ENCODE measurements around the gene NCDN.

The NCDN gene

GRCh38 chr1:35533586-35533985 lies 24.0 kb upstream of the NCDN start:
- H3K23ac ChIP-seq (ENCODE audit: low read length in 2 of 2) = no peak overlapping the region
- H3K18ac ChIP-seq (ENCODE audit: low read depth in 1 of 2, low read length in 2 of 2) = no peak overlapping the region
- H3K9ac ChIP-seq (ENCODE audit: low read length) = no peak overlapping the region
- no peak overlapping the region for H2BK12ac ChIP-seq (ENCODE audit: low read length in 2 of 2)
- peaks cover 18 to 19% of the 10 kb centered on the region in 2 experiments for H3K36me3 ChIP-seq (ENCODE audit: control insufficient read depth in 1 of 2, insufficient read depth in 2 of 2, low read depth in 1 of 2, low read length in 2 of 2)
- no peak for DNase-seq
- no peak overlapping the region for H2BK5ac ChIP-seq (ENCODE audit: low read depth, low read length, poor library complexity, severe bottlenecking)
- H3K27ac ChIP-seq (ENCODE audit: low read length, poor library complexity, severe bottlenecking) = no peak overlapping the region
- H3K79me1 ChIP-seq (replicated peaks; ENCODE audit: low read length, poor library complexity, severe bottlenecking) = peaks cover 35% of the 10 kb centered on the region
- no peak overlapping the region for H2BK15ac ChIP-seq (ENCODE audit: low read depth, poor library complexity, severe bottlenecking)
- H3K4me1 ChIP-seq (ENCODE audit: control insufficient read depth, insufficient read depth, low read depth, low read length) = peaks cover 3% of the 10 kb centered on the region
- no peak overlapping the region for H4K8ac ChIP-seq (ENCODE audit: low read length)
- WGBS = 27% methylated on average over 1 of the region's 1 CpG
- H3K27me3 ChIP-seq (ENCODE audit: control insufficient read depth in 1 of 2, insufficient read depth in 1 of 2, low read length in 2 of 2) = no peaks in the 10 kb centered on the region
- no peak overlapping the region for H3K4ac ChIP-seq (ENCODE audit: low read depth in 1 of 2, low read length in 2 of 2)
- H2AK5ac ChIP-seq (ENCODE audit: low read length, severe bottlenecking) = no peak overlapping the region
- H2BK120ac ChIP-seq (ENCODE audit: low read depth, low read length) = no peak overlapping the region
- H3K9me3 ChIP-seq (ENCODE audit: control insufficient read depth, low read length) = peaks cover 18% of the 10 kb centered on the region
- H2AFZ ChIP-seq (ENCODE audit: low read depth, low read length) = no peak overlapping the region
- no peak overlapping the region for H3K4me3 ChIP-seq (ENCODE audit: insufficient read depth in 1 of 2, low read depth in 1 of 2, low read length in 2 of 2)
- H4K91ac ChIP-seq (ENCODE audit: low read length) = no peak overlapping the region
- no peak overlapping the region for H3K4me2 ChIP-seq (ENCODE audit: low read length, poor library complexity, severe bottlenecking)
- no peak overlapping the region for H3K14ac ChIP-seq (ENCODE audit: low read length in 2 of 2)

GRCh38 chr1:35535243-35535642 lies 22.4 kb upstream of the NCDN start:
- H3K27me3 ChIP-seq (ENCODE audit: control insufficient read depth in 1 of 2, insufficient read depth in 1 of 2, low read length in 2 of 2) = no peaks in the 10 kb centered on the region

GRCh38 chr1:35536556-35537162 lies 20.9 kb upstream of the NCDN start:
- no peak for DNase-seq
- H3K14ac ChIP-seq (ENCODE audit: low read length in 2 of 2) = no peak overlapping the region
- H3K4ac ChIP-seq (ENCODE audit: low read depth in 1 of 2, low read length in 2 of 2) = no peak overlapping the region
- H3K9me3 ChIP-seq (ENCODE audit: control insufficient read depth, low read length) = no peaks in the 10 kb centered on the region
- H2AK5ac ChIP-seq (ENCODE audit: low read length, severe bottlenecking) = no peak overlapping the region
- no peak overlapping the region for H2BK120ac ChIP-seq (ENCODE audit: low read depth, low read length)
- H2BK15ac ChIP-seq (ENCODE audit: low read depth, poor library complexity, severe bottlenecking) = no peak overlapping the region
- peaks cover 10% of the 10 kb centered on the region for H3K4me1 ChIP-seq (ENCODE audit: control insufficient read depth, insufficient read depth, low read depth, low read length)
- 94% methylated on average over 2 of the region's 2 CpGs for WGBS
- H2AFZ ChIP-seq (ENCODE audit: low read depth, low read length) = no peak overlapping the region
- peaks cover 1 to 10% of the 10 kb centered on the region in 2 experiments for H3K36me3 ChIP-seq (ENCODE audit: control insufficient read depth in 1 of 2, insufficient read depth in 2 of 2, low read depth in 1 of 2, low read length in 2 of 2)
- no peak overlapping the region for H3K27ac ChIP-seq (ENCODE audit: low read length, poor library complexity, severe bottlenecking)
- no peak overlapping the region for H2BK12ac ChIP-seq (ENCODE audit: low read length in 2 of 2)
- no peak overlapping the region for H3K23ac ChIP-seq (ENCODE audit: low read length in 2 of 2)
- no peak overlapping the region for H3K9ac ChIP-seq (ENCODE audit: low read length)
- H3K18ac ChIP-seq (ENCODE audit: low read depth in 1 of 2, low read length in 2 of 2) = no peak overlapping the region
- H3K4me2 ChIP-seq (ENCODE audit: low read length, poor library complexity, severe bottlenecking) = no peak overlapping the region
- H4K8ac ChIP-seq (ENCODE audit: low read length) = no peak overlapping the region
- H3K4me3 ChIP-seq (ENCODE audit: insufficient read depth in 1 of 2, low read depth in 1 of 2, low read length in 2 of 2) = no peak overlapping the region
- H3K79me1 ChIP-seq (replicated peaks; ENCODE audit: low read length, poor library complexity, severe bottlenecking) = peaks cover 23% of the 10 kb centered on the region
- no peak overlapping the region for H2BK5ac ChIP-seq (ENCODE audit: low read depth, low read length, poor library complexity, severe bottlenecking)
- H4K91ac ChIP-seq (ENCODE audit: low read length) = no peak overlapping the region
- no peaks in the 10 kb centered on the region for H3K27me3 ChIP-seq (ENCODE audit: control insufficient read depth in 1 of 2, insufficient read depth in 1 of 2, low read length in 2 of 2)

More at GRCh38 chr1:35535243-35535642, 22.4 kb upstream of the NCDN start:
- no peak overlapping the region for H4K91ac ChIP-seq (ENCODE audit: low read length)
- no peak overlapping the region for H3K4me3 ChIP-seq (ENCODE audit: insufficient read depth in 1 of 2, low read depth in 1 of 2, low read length in 2 of 2)
- DNase-seq = no peak
- no peak overlapping the region for H2BK120ac ChIP-seq (ENCODE audit: low read depth, low read length)
- H3K14ac ChIP-seq (ENCODE audit: low read length in 2 of 2) = no peak overlapping the region
- no peak overlapping the region for H2BK5ac ChIP-seq (ENCODE audit: low read depth, low read length, poor library complexity, severe bottlenecking)
- H2AFZ ChIP-seq (ENCODE audit: low read depth, low read length) = no peak overlapping the region
- no peak overlapping the region for H3K9ac ChIP-seq (ENCODE audit: low read length)
- H3K4me2 ChIP-seq (ENCODE audit: low read length, poor library complexity, severe bottlenecking) = no peak overlapping the region
- no peak overlapping the region for H4K8ac ChIP-seq (ENCODE audit: low read length)
- no peak overlapping the region for H2AK5ac ChIP-seq (ENCODE audit: low read length, severe bottlenecking)
- no peak overlapping the region for H3K27ac ChIP-seq (ENCODE audit: low read length, poor library complexity, severe bottlenecking)
- no peak overlapping the region for H3K18ac ChIP-seq (ENCODE audit: low read depth in 1 of 2, low read length in 2 of 2)
- no peak overlapping the region for H2BK12ac ChIP-seq (ENCODE audit: low read length in 2 of 2)
- peaks cover 6% of the 10 kb centered on the region for H3K9me3 ChIP-seq (ENCODE audit: control insufficient read depth, low read length)
- H3K23ac ChIP-seq (ENCODE audit: low read length in 2 of 2) = no peak overlapping the region
- no peak overlapping the region for H3K4ac ChIP-seq (ENCODE audit: low read depth in 1 of 2, low read length in 2 of 2)
- no peak overlapping the region for H2BK15ac ChIP-seq (ENCODE audit: low read depth, poor library complexity, severe bottlenecking)
- peaks cover 32% of the 10 kb centered on the region for H3K79me1 ChIP-seq (replicated peaks; ENCODE audit: low read length, poor library complexity, severe bottlenecking)
- H3K36me3 ChIP-seq (ENCODE audit: control insufficient read depth in 1 of 2, insufficient read depth in 2 of 2, low read depth in 1 of 2, low read length in 2 of 2) = peaks cover 9 to 17% of the 10 kb centered on the region in 2 experiments
- H3K4me1 ChIP-seq (ENCODE audit: control insufficient read depth, insufficient read depth, low read depth, low read length) = peaks cover 10% of the 10 kb centered on the region

- no peak overlapping the region for H2BK120ac ChIP-seq (ENCODE audit: low read depth, low read length)
- no peak overlapping the region for H2AFZ ChIP-seq (ENCODE audit: low read depth, low read length)
- no peaks in the 10 kb centered on the region for H3K9me3 ChIP-seq (ENCODE audit: control insufficient read depth, low read length)
- peaks cover 21% of the 10 kb centered on the region for H3K79me1 ChIP-seq (replicated peaks; ENCODE audit: low read length, poor library complexity, severe bottlenecking)
- H3K4me3 ChIP-seq (ENCODE audit: insufficient read depth in 1 of 2, low read depth in 1 of 2, low read length in 2 of 2) = no peak overlapping the region
- no peak overlapping the region for H3K14ac ChIP-seq (ENCODE audit: low read length in 2 of 2)
- H3K27me3 ChIP-seq (ENCODE audit: control insufficient read depth in 1 of 2, insufficient read depth in 1 of 2, low read length in 2 of 2) = no peaks in the 10 kb centered on the region
- WGBS = 100% methylated on average over 1 of the region's 1 CpG
- H4K91ac ChIP-seq (ENCODE audit: low read length) = no peak overlapping the region
- no peak for DNase-seq
- no peak overlapping the region for H2BK12ac ChIP-seq (ENCODE audit: low read length in 2 of 2)
- no peak overlapping the region for H3K23ac ChIP-seq (ENCODE audit: low read length in 2 of 2)
- no peak overlapping the region for H2BK5ac ChIP-seq (ENCODE audit: low read depth, low read length, poor library complexity, severe bottlenecking)
- no peak overlapping the region for H3K18ac ChIP-seq (ENCODE audit: low read depth in 1 of 2, low read length in 2 of 2)
- no peak overlapping the region for H3K27ac ChIP-seq (ENCODE audit: low read length, poor library complexity, severe bottlenecking)
- H3K9ac ChIP-seq (ENCODE audit: low read length) = peak overlapping the region; percentile 21
- H4K8ac ChIP-seq (ENCODE audit: low read length) = no peak overlapping the region
- H2BK15ac ChIP-seq (ENCODE audit: low read depth, poor library complexity, severe bottlenecking) = no peak overlapping the region
- H3K4me1 ChIP-seq (ENCODE audit: control insufficient read depth, insufficient read depth, low read depth, low read length) = peaks cover 10% of the 10 kb centered on the region
- H3K36me3 ChIP-seq (ENCODE audit: control insufficient read depth in 1 of 2, insufficient read depth in 2 of 2, low read depth in 1 of 2, low read length in 2 of 2) = peaks cover 6 to 9% of the 10 kb centered on the region in 2 experiments
- no peak overlapping the region for H2AK5ac ChIP-seq (ENCODE audit: low read length, severe bottlenecking)
- H3K4me2 ChIP-seq (ENCODE audit: low read length, poor library complexity, severe bottlenecking) = no peak overlapping the region
- no peak overlapping the region for H3K4ac ChIP-seq (ENCODE audit: low read depth in 1 of 2, low read length in 2 of 2)
These were observed 19.8 kb upstream of the NCDN start for GRCh38 chr1:35537806-35538205.

Measured in mesenchymal stem cell (in vitro differentiated cells and primary cell).